HG02798 (cell line): Measurements from ENCODE around the gene HMGB1.

ENCODE experiments used
- ATAC-seq: cut with Tn5 transposase; IDR thresholded peaks from one replicate; pipeline ENCODE4 v1.9.1; 2021; ENCODE audit warnings: mild to moderate bottlenecking; ENCODE audit not compliant: unreplicated experiment, poor library complexity

HMGB1 gene

GRCh38 chr13:30465593-30466357 is at the start of gene HMGB1:
Gene HMGB1 (minus strand): TSS chr13:30465936. CDS start chr13:30463680, 2,256 bp downstream.
- peak; percentile 89 for ATAC-seq

GRCh38 chr13:30510811-30511371 is 45.2 kb upstream of the HMGB1 start:
- no peak for ATAC-seq

- ATAC-seq = no peak
Measured at GRCh38 chr13:30510091-30510490, 44.4 kb upstream of the HMGB1 start.

- no peak for ATAC-seq
Measured at GRCh38 chr13:30509254-30510050, 43.7 kb upstream of the HMGB1 start.

- peak; percentile 67 for ATAC-seq
Measured at GRCh38 chr13:30504081-30504480, 38.3 kb upstream of the HMGB1 start.

- no peak for ATAC-seq
Measured at GRCh38 chr13:30502237-30502636, 36.5 kb upstream of the HMGB1 start.

GRCh38 chr13:30499338-30499737 is 33.6 kb upstream of the HMGB1 start:
- no peak for ATAC-seq

- no peak for ATAC-seq
Measured at GRCh38 chr13:30496147-30496546, 30.4 kb upstream of the HMGB1 start.

GRCh38 chr13:30495746-30496145 is 30.0 kb upstream of the HMGB1 start:
- no peak for ATAC-seq

GRCh38 chr13:30493658-30494381 is 28.1 kb upstream of the HMGB1 start:
- no peak for ATAC-seq

- ATAC-seq = no peak
Measured at GRCh38 chr13:30487075-30487470, 21.3 kb upstream of the HMGB1 start.

- no peak for ATAC-seq
Measured at GRCh38 chr13:30486230-30487074, 20.7 kb upstream of the HMGB1 start.

GRCh38 chr13:30481241-30481760 is 15.6 kb upstream of the HMGB1 start:
- ATAC-seq = no peak

- no peak for ATAC-seq
Measured at GRCh38 chr13:30480292-30480950, 14.7 kb upstream of the HMGB1 start.

- no peak for ATAC-seq
Measured at GRCh38 chr13:30479883-30480219, 14.1 kb upstream of the HMGB1 start.

GRCh38 chr13:30479154-30479882 is 13.6 kb upstream of the HMGB1 start:
- ATAC-seq = no peak

- peak; percentile 87 for ATAC-seq
Measured at GRCh38 chr13:30477346-30478195, 11.8 kb upstream of the HMGB1 start.

GRCh38 chr13:30473675-30474074 is 7.9 kb upstream of the HMGB1 start:
- no peak for ATAC-seq
